Measurements from ENCODE around the gene MXD4. TPM values are rescaled to one million over a fixed set of nuclear protein-coding genes. Genes with fewer than 3 reads are reported as not detected.

The MXD4 gene
- total and polyA plus RNA-seq, 2 donors (not counting 1 experiment from before 2014, with no cell fraction given): 67.3 to 75.3 TPM

- intact Hi-C loops (cut with micrococcal nuclease): loop anchor here (10.0 kb wide), 1 partner anchor 434 kb away; no protein-coding TSS in a partner anchor
Measured at GRCh38 chr4:2261110-2261852, 628 bp downstream of the MXD4 start.

More at GRCh38 chr4:2261110-2261852, 628 bp downstream of the MXD4 start:
- ATAC-seq (ENCODE audit: low read depth): peak; percentile 9
- Mint-ChIP-seq H3K9me3 (ENCODE audit: insufficient read depth) (no peaks in the 10 kb centered on the region), H3K4me3 (peak overlapping the region; percentile 79), H3K4me1 (peaks cover 26% of the 10 kb centered on the region), H3K27me3 (no peaks in the 10 kb centered on the region), H3K27ac (peak overlapping the region; percentile 68)
- ChIA-PET CTCF (interaction anchor here (1.0 kb wide), 1 partner anchor 17 kb away, joined by 7 read pairs; no protein-coding TSS in a partner anchor), POLR2A (interaction anchor here (1.3 to 1.4 kb wide), 2 partner anchors 21 to 207 kb away, joined by 10 to 12 read pairs; partner anchors contain the start of gene RNF4)
- no peaks in the 10 kb centered on the region for H3K27me3 ChIP-seq (replicated peaks in 1 of 4; ENCODE audit: control extremely low read depth in 1 of 4, control insufficient read depth in 3 of 4, insufficient read depth in 4 of 4, low read length in 3 of 4)
- peaks cover 0 to 20% of the 10 kb centered on the region in 2 experiments for H3K36me3 ChIP-seq (replicated peaks in 1 of 2; ENCODE audit: control extremely low read depth in 1 of 2, control insufficient read depth in 1 of 2, extremely low read depth in 1 of 2, insufficient read depth in 2 of 2, low read length in 1 of 2)
- peak overlapping the region in 4 of 5 experiments; percentile 77 to 87 (median 84) for H3K4me3 ChIP-seq (ENCODE audit: control extremely low read depth in 1 of 5, extremely low read depth in 1 of 5, insufficient read depth in 1 of 5, low read depth in 2 of 5, low read length in 4 of 5)
- under 1% methylated on average over 91 of the region's 91 CpGs for WGBS (ENCODE audit: insufficient coverage)
- peaks cover 23 to 47% of the 10 kb centered on the region in 2 donors for H3K4me1 ChIP-seq (ENCODE audit: control insufficient read depth in 2 of 2, insufficient read depth in 2 of 2, low read length in 2 of 2)
- DNase-seq: no peak
- H4K20me1 ChIP-seq (ENCODE audit: control insufficient read depth, insufficient read depth, low read length, poor library complexity, severe bottlenecking): peaks cover 50% of the 10 kb centered on the region
- TF ChIP-seq CTCF (IDR thresholded peaks at IDR 0.05) (no peak), EZH2 (IDR thresholded peaks at IDR 0.05; ENCODE audit: borderline replicate concordance, insufficient read depth, low read depth, low read length, poor library complexity, severe bottlenecking) (no peak)
- H3K4me2 ChIP-seq (replicated peaks; ENCODE audit: low read depth, low read length, poor library complexity, severe bottlenecking): peak overlapping the region; percentile 99
- peak overlapping the region; percentile 79 for H3K9ac ChIP-seq (ENCODE audit: low read length)
- H3K27ac ChIP-seq (ENCODE audit: low read length in 2 of 2): peak overlapping the region; percentile 16 to 68
- no peaks in the 10 kb centered on the region for H3K9me3 ChIP-seq (ENCODE audit: control extremely low read depth in 1 of 3, control insufficient read depth in 2 of 3, insufficient read depth in 1 of 3, low read length in 2 of 3)
- H3K79me2 ChIP-seq (ENCODE audit: control insufficient read depth, insufficient read depth, low read length): peaks cover 54% of the 10 kb centered on the region
- peak overlapping the region; percentile 56 for H2AFZ ChIP-seq (ENCODE audit: insufficient read depth, low read depth, low read length, poor library complexity, severe bottlenecking)

All from B cell (primary cell).